ENCODE results near the gene SAMD14. TPM values are rescaled to one million over a fixed set of nuclear protein-coding genes. Genes with fewer than 3 reads are reported as not detected.

The SAMD14 gene
- total and polyA plus RNA-seq, 10 of the 15 experiments (the other 5 are each of a cell fraction or from before 2014, with no cell fraction given) = 0.06 to 1.7 (median 0.25) TPM; not detected in 3

DNA sequence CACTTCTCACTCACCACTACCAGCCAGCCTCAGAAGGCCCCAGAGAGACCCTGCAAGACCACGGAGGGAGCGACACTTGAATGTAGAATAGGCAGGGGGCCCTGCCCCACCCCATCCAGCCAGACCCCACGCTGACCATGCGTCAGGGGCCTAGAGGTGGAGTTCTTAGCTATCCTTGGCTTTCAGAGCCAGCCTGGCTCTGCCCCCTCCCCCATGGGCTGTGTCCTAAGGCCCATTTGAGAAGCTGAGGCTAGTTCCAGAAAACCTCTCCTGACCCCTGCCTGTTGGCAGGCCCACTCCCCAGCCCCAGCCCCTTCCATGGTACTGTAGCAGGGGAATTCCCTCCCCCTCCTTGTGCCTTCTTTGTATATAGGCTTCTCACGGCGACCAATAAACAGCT, 39.9 kb downstream of the SAMD14 start:
- 0 out of 2 replicates have a peak, but pooled peaks cover 2% of the 10 kb centered on the region for H3K4me1 ChIP-seq (ENCODE audit: control insufficient read depth, insufficient read depth, low read length)
- H3K9ac ChIP-seq (ENCODE audit: control insufficient read depth, insufficient read depth, low read length) = no peak overlapping the region
- intact Hi-C loops (cut with micrococcal nuclease; ENCODE audit: unreplicated experiment) = no loop called here
- in situ Hi-C loops (cut with MboI) = loop anchor here (5.0 kb wide), 1 partner anchor 63 kb away; no protein-coding TSS in a partner anchor
- ATAC-seq = no peak
- WGBS (ENCODE audit: insufficient coverage, insufficient replicate concordance, low lambda C conversion rate, missing lambda C conversion rate) = 64% methylated on average over 6 of the region's 6 CpGs
- POLR2A ChIA-PET = no interaction called here
- no peak for DNase-seq (ENCODE audit: low read depth, low spot score)
- FAIRE-seq = no peak
- H3K4me3 ChIP-seq = no peak overlapping the region
- CTCF ChIA-PET = interaction anchor here (0.5 to 5.7 kb wide), 3 partner anchors 23 to 61 kb away, joined by 3 to 64 read pairs (median 3); no protein-coding TSS in a partner anchor
- no peaks in the 10 kb centered on the region for H3K27me3 ChIP-seq (replicated peaks in 1 of 2; ENCODE audit: control insufficient read depth in 2 of 2, insufficient read depth in 2 of 2, low read length in 1 of 2)
- SMC1A ChIA-PET (ENCODE audit: uncharacterized antibody, unreplicated experiment) = interaction anchor here (1.4 kb wide), 1 partner anchor 64 kb away, joined by 3 read pairs; no protein-coding TSS in a partner anchor
- H3K36me3 ChIP-seq (ENCODE audit: control insufficient read depth in 2 of 2, insufficient read depth in 2 of 2, low read length in 1 of 2) = no peaks in the 10 kb centered on the region
- BruUV-seq (replicated peaks) = no TSS peak
- no peaks in the 10 kb centered on the region for H4K20me1 ChIP-seq (ENCODE audit: control insufficient read depth, insufficient read depth)
- no peak overlapping the region for H3K27ac ChIP-seq (ENCODE audit: control insufficient read depth, insufficient read depth)
- no peak overlapping the region for H3K4me2 ChIP-seq (ENCODE audit: control insufficient read depth, insufficient read depth)
- H2AFZ ChIP-seq (ENCODE audit: control insufficient read depth, low read depth, low read length) = no peak overlapping the region
- RAD21 ChIA-PET (ENCODE audit: unreplicated experiment) = interaction anchor here (1.2 kb wide), 1 partner anchor 209 kb away, joined by 3 read pairs; no protein-coding TSS in a partner anchor
- TF ChIP-seq ZBED1 (IDR thresholded peaks at IDR 0.05; ENCODE audit: borderline replicate concordance) (no peak), MTA3 (IDR thresholded peaks at IDR 0.05; ENCODE audit: borderline replicate concordance, low read length) (no peak), TCF7 (IDR thresholded peaks at IDR 0.05; ENCODE audit: borderline replicate concordance) (no peak)
- TF ChIP-seq, protein P1, sequence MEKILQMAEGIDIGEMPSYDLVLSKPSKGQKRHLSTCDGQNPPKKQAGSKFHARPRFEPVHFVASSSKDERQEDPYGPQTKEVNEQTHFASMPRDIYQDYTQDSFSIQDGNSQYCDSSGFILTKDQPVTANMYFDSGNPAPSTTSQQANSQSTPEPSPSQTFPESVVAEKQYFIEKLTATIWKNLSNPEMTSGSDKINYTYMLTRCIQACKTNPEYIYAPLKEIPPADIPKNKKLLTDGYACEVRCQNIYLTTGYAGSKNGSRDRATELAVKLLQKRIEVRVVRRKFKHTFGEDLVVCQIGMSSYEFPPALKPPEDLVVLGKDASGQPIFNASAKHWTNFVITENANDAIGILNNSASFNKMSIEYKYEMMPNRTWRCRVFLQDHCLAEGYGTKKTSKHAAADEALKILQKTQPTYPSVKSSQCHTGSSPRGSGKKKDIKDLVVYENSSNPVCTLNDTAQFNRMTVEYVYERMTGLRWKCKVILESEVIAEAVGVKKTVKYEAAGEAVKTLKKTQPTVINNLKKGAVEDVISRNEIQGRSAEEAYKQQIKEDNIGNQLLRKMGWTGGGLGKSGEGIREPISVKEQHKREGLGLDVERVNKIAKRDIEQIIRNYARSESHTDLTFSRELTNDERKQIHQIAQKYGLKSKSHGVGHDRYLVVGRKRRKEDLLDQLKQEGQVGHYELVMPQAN (conservative IDR thresholded peaks at IDR 0.05) = no peak
- no peaks in the 10 kb centered on the region for H3K9me3 ChIP-seq (replicated peaks; ENCODE audit: control insufficient read depth, insufficient read depth, low read length)
- no peaks in the 10 kb centered on the region for H3K79me2 ChIP-seq (ENCODE audit: control insufficient read depth, insufficient read depth, low read length)

All from GM12878 (cell line).